ENCODE data around the gene ILK. TPM values are rescaled to one million over a fixed set of nuclear protein-coding genes. Genes with fewer than 3 reads are reported as not detected.

ILK gene
- total RNA-seq, 4 donors from 2014 or later = 81.1 to 121 (median 97.3) TPM

- TF ChIP-seq POLR2A (IDR thresholded peaks at IDR 0.05) (no peak), CTCF (IDR thresholded peaks at IDR 0.05) (no peak)
- Histone ChIP-seq H3K27me3 (no peaks in the 10 kb centered on the region), H3K9me3 (no peaks in the 10 kb centered on the region), H3K27ac (peak overlapping the region in 2 of 4 donors; percentile 42 to 68), H3K4me1 (peaks cover 0 to 28% (median 0%) of the 10 kb centered on the region in 4 donors), H3K4me3 (no peak overlapping the region), H3K36me3 (peaks cover 0 to 23% (median 0%) of the 10 kb centered on the region in 3 donors)
- no peak for DNase-seq
Observed at GRCh38 chr11:6634534-6634933, 31.0 kb downstream of the ILK start.

DNA sequence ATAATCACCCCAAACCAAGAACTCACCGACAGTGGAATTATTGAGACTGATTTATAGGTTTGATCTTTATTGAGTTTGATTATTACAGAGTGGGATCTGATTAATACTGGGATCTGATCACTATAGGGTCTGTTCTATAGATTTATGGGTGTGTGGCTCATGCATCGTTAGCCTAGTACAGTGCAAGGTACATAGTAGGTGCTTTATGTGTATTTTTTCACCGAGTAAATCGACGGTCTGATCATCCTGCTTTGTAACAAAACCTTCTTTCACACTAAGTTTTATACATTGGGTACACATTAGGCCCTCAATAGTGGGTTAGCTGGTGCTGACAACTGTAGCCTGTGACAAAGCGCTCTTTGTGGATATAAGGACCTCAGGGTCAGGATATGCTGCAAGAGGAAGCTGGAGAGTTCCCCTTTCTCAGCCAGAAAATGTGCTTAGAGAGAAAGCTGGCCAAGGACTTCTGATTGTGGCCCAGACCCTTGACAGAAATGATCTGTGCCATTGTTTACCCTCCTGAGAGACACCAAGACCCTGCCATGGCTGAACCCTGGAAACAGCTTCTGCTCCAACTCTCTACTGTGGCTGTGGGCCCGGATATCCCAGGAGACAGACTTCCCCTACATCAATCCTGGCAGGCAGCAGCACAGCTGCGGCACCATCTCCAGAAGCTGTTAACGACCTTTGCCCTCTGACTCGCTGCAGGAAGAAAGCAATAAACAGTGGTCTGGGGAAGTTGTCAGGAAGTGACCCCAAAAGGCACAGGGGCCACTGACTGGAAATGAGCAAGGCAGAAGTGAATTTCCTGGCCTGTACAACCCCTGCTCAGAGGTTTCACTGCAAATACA lies 31.7 kb downstream of the ILK start:
- H3K9me3 ChIP-seq = no peaks in the 10 kb centered on the region
- no peaks in the 10 kb centered on the region for H3K27me3 ChIP-seq
- H3K4me1 ChIP-seq = peaks cover 0 to 28% (median 0%) of the 10 kb centered on the region in 4 donors
- peak in 1 of 3 donors; percentile 81 for DNase-seq
- no peak overlapping the region for H3K4me3 ChIP-seq
- peaks cover 0 to 16% (median 0%) of the 10 kb centered on the region in 3 donors for H3K36me3 ChIP-seq
- H3K27ac ChIP-seq = peak overlapping the region; percentile 42 to 68 (median 56)
- no peak for TF ChIP-seq POLR2A (IDR thresholded peaks at IDR 0.05)
- no peak for TF ChIP-seq CTCF (IDR thresholded peaks at IDR 0.05)

- no peak for DNase-seq
- no peak overlapping the region for H3K4me3 ChIP-seq
- TF ChIP-seq POLR2A (IDR thresholded peaks at IDR 0.05) (no peak), CTCF (IDR thresholded peaks at IDR 0.05) (no peak)
- peaks cover 0 to 9% (median 0%) of the 10 kb centered on the region in 3 donors for H3K36me3 ChIP-seq
- no peaks in the 10 kb centered on the region for H3K9me3 ChIP-seq
- H3K27me3 ChIP-seq = no peaks in the 10 kb centered on the region
- peaks cover 0 to 28% (median 0%) of the 10 kb centered on the region in 4 donors for H3K4me1 ChIP-seq
- peak overlapping the region in 3 of 4 donors; percentile 3 to 63 (median 33) for H3K27ac ChIP-seq
Observed at GRCh38 chr11:6636480-6636879, 32.9 kb downstream of the ILK start.

GRCh38 chr11:6637871-6638270 lies 34.3 kb downstream of the ILK start:
- no peaks in the 10 kb centered on the region for H3K36me3 ChIP-seq
- H3K27ac ChIP-seq = peak overlapping the region in 1 of 4 donors; percentile 19
- no peaks in the 10 kb centered on the region for H3K9me3 ChIP-seq
- peaks cover 0 to 28% (median 0%) of the 10 kb centered on the region in 4 donors for H3K4me1 ChIP-seq
- H3K4me3 ChIP-seq = no peak overlapping the region
- TF ChIP-seq CTCF (IDR thresholded peaks at IDR 0.05) = no peak
- TF ChIP-seq POLR2A (IDR thresholded peaks at IDR 0.05) = no peak
- no peak for DNase-seq
- no peaks in the 10 kb centered on the region for H3K27me3 ChIP-seq

GRCh38 chr11:6638429-6638828 lies 34.9 kb downstream of the ILK start:
- Histone ChIP-seq H3K36me3 (no peaks in the 10 kb centered on the region), H3K9me3 (no peaks in the 10 kb centered on the region), H3K4me1 (peaks cover 0 to 28% (median 0%) of the 10 kb centered on the region in 4 donors), H3K4me3 (no peak overlapping the region), H3K27ac (peak overlapping the region in 1 of 4 donors; percentile 19), H3K27me3 (no peaks in the 10 kb centered on the region)
- DNase-seq = no peak
- TF ChIP-seq POLR2A (IDR thresholded peaks at IDR 0.05) (no peak), CTCF (IDR thresholded peaks at IDR 0.05) (no peak)

Data from Peyer's patch (tissue), 4 donors.